Transverse colon (tissue), 4 donors: ENCODE results near the gene PDILT.

ENCODE experiments used
- EP300 ChIP-seq: sonication (generic); formaldehyde crosslinking; IDR thresholded peaks from one replicate; pipeline ENCODE4 v1.6.1; 2017; ENCODE audit warnings: antibody characterized with exemption, low read depth
- POLR2A ChIP-seq: fragments of 450-650 bp; IDR thresholded peaks from one replicate; pipeline ENCODE4 v1.6.1; 2016; ENCODE audit warnings: antibody characterized with exemption, mild to moderate bottlenecking, moderate library complexity
- POLR2AphosphoS5 ChIP-seq, 3 donors: sonication (generic); formaldehyde crosslinking; IDR thresholded peaks; one replicate each; pipeline ENCODE4 v1.6.1; 2016; ENCODE audit warnings: antibody characterized with exemption in 3 of 3
- TF ChIP-seq, protein P1 (sequence below), 5 experiments: fragments of 200-600 bp in 3 of 5; fragments of 450-650 bp in 2 of 5; sonication (generic) in 3 of 5; IDR thresholded peaks; 1 replicate in 2 of 5; 2 replicates in 3 of 5; pipeline ENCODE4 v1.5.1; 2016 to 2017; ENCODE audit warnings: antibody characterized with exemption in 5 of 5, inconsistent platforms in 3 of 5, mild to moderate bottlenecking in 2 of 5, moderate library complexity in 1 of 5

DNA sequence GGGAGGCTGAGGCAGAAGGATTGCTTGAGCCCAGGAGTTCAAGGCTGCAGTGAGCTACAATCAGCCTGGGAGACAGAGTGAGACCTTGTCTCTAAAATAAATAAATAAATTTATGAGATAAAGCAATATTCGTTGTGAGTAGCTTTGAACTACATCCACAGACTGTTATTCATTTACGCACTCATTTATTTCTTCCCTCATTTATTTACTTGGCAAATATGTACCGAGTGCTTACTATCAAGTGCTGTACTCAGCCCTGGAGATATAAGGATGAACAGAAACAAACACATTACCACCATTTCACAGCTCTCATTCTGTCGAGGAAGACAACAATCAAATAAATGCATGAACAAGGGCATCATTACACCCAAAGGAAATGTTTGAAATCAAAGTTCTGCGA lies 27.4 kb downstream of the PDILT start:
- no peak for TF ChIP-seq POLR2A
- TF ChIP-seq, protein P1, sequence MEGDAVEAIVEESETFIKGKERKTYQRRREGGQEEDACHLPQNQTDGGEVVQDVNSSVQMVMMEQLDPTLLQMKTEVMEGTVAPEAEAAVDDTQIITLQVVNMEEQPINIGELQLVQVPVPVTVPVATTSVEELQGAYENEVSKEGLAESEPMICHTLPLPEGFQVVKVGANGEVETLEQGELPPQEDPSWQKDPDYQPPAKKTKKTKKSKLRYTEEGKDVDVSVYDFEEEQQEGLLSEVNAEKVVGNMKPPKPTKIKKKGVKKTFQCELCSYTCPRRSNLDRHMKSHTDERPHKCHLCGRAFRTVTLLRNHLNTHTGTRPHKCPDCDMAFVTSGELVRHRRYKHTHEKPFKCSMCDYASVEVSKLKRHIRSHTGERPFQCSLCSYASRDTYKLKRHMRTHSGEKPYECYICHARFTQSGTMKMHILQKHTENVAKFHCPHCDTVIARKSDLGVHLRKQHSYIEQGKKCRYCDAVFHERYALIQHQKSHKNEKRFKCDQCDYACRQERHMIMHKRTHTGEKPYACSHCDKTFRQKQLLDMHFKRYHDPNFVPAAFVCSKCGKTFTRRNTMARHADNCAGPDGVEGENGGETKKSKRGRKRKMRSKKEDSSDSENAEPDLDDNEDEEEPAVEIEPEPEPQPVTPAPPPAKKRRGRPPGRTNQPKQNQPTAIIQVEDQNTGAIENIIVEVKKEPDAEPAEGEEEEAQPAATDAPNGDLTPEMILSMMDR (IDR thresholded peaks at IDR 0.05): no peak
- no peak for TF ChIP-seq POLR2AphosphoS5 (IDR thresholded peaks at IDR 0.05)
- TF ChIP-seq EP300: no peak
